MM.1S (cell line): Measurements from ENCODE around the gene TENT4A.

Experiments used
- CTCF ChIP-seq: fragments of 300-600 bp; sonication (generic); IDR thresholded peaks from 2 replicates; pipeline ENCODE4 v1.5.1; 2016; ENCODE audit warnings: antibody characterized with exemption, low read length, mixed read lengths
- EZH2 ChIP-seq: fragments of 300-600 bp; sonication (generic); optimal IDR thresholded peaks from 2 replicates; pipeline ENCODE3; 2017; ENCODE audit warnings: low read depth, mild to moderate bottlenecking, antibody characterized with exemption, low read length, mixed read lengths
- EZH2phosphoT487 ChIP-seq: fragments of 300-600 bp; sonication (generic); IDR thresholded peaks from 2 replicates; pipeline ENCODE4 v1.6.1; 2018; ENCODE audit warnings: antibody characterized with exemption, low read length

GRCh38 chr5:6712142-6712576, 1.1 kb upstream of the TENT4A start:
- no peak for TF ChIP-seq CTCF
- TF ChIP-seq EZH2 = no peak
- no peak for TF ChIP-seq EZH2phosphoT487
